A673 (cell line): ENCODE results near the gene IPPK. TPM values are rescaled to one million over a fixed set of nuclear protein-coding genes. Genes with fewer than 3 reads are reported as not detected.

Source experiments
- Bru-seq: library from RNA; stranded (reverse); fragments of 400-500 nt; gene quantifications from one replicate; lab custom pipeline; 2021; lab: Mats Ljungman, UMichigan
- BruChase-seq, 2 experiments: library from RNA; stranded (reverse); fragments of 400-500 nt; gene quantifications; one replicate each; lab custom pipeline; 2021; lab: Mats Ljungman, UMichigan
- BruUV-seq: library from RNA; stranded (reverse); fragments of 400-500 nt; replicated peaks from 2 replicates; lab custom pipeline; 2021; lab: Mats Ljungman, UMichigan
- CTCF ChIA-PET: fragments of 300-600 bp; sonication (Branson Sonifier 250); formaldehyde crosslinking; loops from one replicate; lab custom pipeline; 2022; ENCODE audit warnings: antibody characterized with exemption; lab: Charles Lee
- POLR2A ChIA-PET: fragments of 300-600 bp; sonication (Branson Sonifier 250); formaldehyde crosslinking; loops from one replicate; lab custom pipeline; 2022; ENCODE audit warnings: antibody characterized with exemption; ENCODE audit not compliant: low non-redundant PET; lab: Charles Lee
- DNase-seq: peaks from one replicate; pipeline ENCODE4 v3.0.0-alpha.2; 2015; ENCODE audit warnings: low spot score
- H3K27ac ChIP-seq: fragments of 200-600 bp; sonication (generic); 2 replicates; pipeline ENCODE4 v1.5.1; 2016; ENCODE audit warnings: mixed run types, low read depth, mild to moderate bottlenecking, mixed read lengths, antibody characterized with exemption, low read length; ENCODE audit not compliant: poor library complexity, severe bottlenecking
- H3K27me3 ChIP-seq: fragments of 200-600 bp; sonication (generic); replicated peaks from 2 replicates; pipeline ENCODE4 v1.6.1; 2017; ENCODE audit warnings: mixed run types, low read depth, mild to moderate bottlenecking, mixed read lengths, antibody characterized with exemption, low read length; ENCODE audit not compliant: insufficient read depth, poor library complexity
- H3K36me3 ChIP-seq: fragments of 200-600 bp; sonication (generic); 2 replicates; pipeline ENCODE4 v1.6.1; 2016; ENCODE audit warnings: mixed run types, mild to moderate bottlenecking, mixed read lengths, antibody characterized with exemption, low read length; ENCODE audit not compliant: insufficient read depth, poor library complexity, severe bottlenecking
- H3K4me1 ChIP-seq: fragments of 200-600 bp; sonication (generic); 2 replicates; pipeline ENCODE4 v1.6.1; 2017; ENCODE audit warnings: mixed run types, mild to moderate bottlenecking, mixed read lengths, antibody characterized with exemption, low read length; ENCODE audit not compliant: insufficient read depth, poor library complexity, severe bottlenecking
- H3K4me3 ChIP-seq: fragments of 200-600 bp; sonication (generic); 2 replicates; pipeline ENCODE4 v1.5.1; 2016; ENCODE audit warnings: low read depth, mixed run types, mild to moderate bottlenecking, mixed read lengths, low read length; ENCODE audit not compliant: poor library complexity, severe bottlenecking
- H3K9me3 ChIP-seq: fragments of 200-600 bp; sonication (generic); 2 replicates; pipeline ENCODE4 v1.6.1; 2016; ENCODE audit warnings: mixed run types, low read depth, mild to moderate bottlenecking, mixed read lengths, antibody characterized with exemption, low read length; ENCODE audit not compliant: poor library complexity, severe bottlenecking
- EZH2 ChIP-seq: fragments of 200-600 bp; sonication (generic); IDR thresholded peaks from 2 replicates; pipeline ENCODE4 v1.6.1; 2017; ENCODE audit warnings: borderline replicate concordance, low read depth, mild to moderate bottlenecking, mixed read lengths, antibody characterized with exemption, low read length; ENCODE audit not compliant: poor library complexity, severe bottlenecking
- intact Hi-C: fragments of 100-400 bp; cut with micrococcal nuclease; formaldehyde crosslinking; loops from one replicate; pipeline ENCODE4 v1.10.0; 2022; ENCODE audit not compliant: unreplicated experiment
- long read RNA-seq: library from polyadenylated mRNA; stranded (forward); transcript quantifications from one replicate; pipeline ENCODE4 v2.0.0, GENCODE V29; 2022
- total RNA-seq: library from RNA; stranded (reverse); gene quantifications from 2 replicates; pipeline ENCODE4 v1.2.3, GENCODE V29; 2021
- TF ChIP-seq, protein P1 (sequence below): fragments of 300-800, 200-600 bp; sonication (generic); conservative IDR thresholded peaks from 2 replicates; pipeline ENCODE4 v1.5.1; 2017; ENCODE audit warnings: low read depth, mild to moderate bottlenecking, antibody characterized with exemption, low read length, moderate library complexity, mixed read lengths

Gene IPPK, protein sequence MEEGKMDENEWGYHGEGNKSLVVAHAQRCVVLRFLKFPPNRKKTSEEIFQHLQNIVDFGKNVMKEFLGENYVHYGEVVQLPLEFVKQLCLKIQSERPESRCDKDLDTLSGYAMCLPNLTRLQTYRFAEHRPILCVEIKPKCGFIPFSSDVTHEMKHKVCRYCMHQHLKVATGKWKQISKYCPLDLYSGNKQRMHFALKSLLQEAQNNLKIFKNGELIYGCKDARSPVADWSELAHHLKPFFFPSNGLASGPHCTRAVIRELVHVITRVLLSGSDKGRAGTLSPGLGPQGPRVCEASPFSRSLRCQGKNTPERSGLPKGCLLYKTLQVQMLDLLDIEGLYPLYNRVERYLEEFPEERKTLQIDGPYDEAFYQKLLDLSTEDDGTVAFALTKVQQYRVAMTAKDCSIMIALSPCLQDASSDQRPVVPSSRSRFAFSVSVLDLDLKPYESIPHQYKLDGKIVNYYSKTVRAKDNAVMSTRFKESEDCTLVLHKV
- 11.4 and 14.0 TPM in 2 replicates for total RNA-seq
- percentile 72 among the genes with signal in this experiment for Bru-seq, nascent RNA
- BruChase-seq, experiment 1, labeled RNA remaining after a 2-hour chase: percentile 79 among the genes with signal in this experiment
- percentile 72 among the genes with signal in this experiment for BruChase-seq, experiment 2, labeled RNA remaining after a 6-hour chase
- long read RNA-seq, full-length matches to known transcripts: 17 of 24 reads
- long read RNA-seq, partial matches to known transcripts: 1 of 24 reads
- long read RNA-seq, other reads (novel, unspliced or antisense): 6 of 24 reads

GRCh38 chr9:92669890-92670708 lies at the start of gene IPPK:
IPPK (minus strand) TSS chr9:92670131; CDS start chr9:92669988, 143 bp downstream.
- POLR2A ChIA-PET: no interaction called here
- no TSS peak for BruUV-seq
- H3K27ac ChIP-seq: peak within 1 kb of the TSS; percentile 86
- H3K9me3 ChIP-seq: no peaks in the 10 kb centered on the region
- peak; percentile 99 for DNase-seq
- no peaks in the 10 kb centered on the region for H3K27me3 ChIP-seq
- CTCF ChIA-PET: no interaction called here
- no peaks in the 10 kb centered on the region for H3K36me3 ChIP-seq
- TF ChIP-seq, protein P1, sequence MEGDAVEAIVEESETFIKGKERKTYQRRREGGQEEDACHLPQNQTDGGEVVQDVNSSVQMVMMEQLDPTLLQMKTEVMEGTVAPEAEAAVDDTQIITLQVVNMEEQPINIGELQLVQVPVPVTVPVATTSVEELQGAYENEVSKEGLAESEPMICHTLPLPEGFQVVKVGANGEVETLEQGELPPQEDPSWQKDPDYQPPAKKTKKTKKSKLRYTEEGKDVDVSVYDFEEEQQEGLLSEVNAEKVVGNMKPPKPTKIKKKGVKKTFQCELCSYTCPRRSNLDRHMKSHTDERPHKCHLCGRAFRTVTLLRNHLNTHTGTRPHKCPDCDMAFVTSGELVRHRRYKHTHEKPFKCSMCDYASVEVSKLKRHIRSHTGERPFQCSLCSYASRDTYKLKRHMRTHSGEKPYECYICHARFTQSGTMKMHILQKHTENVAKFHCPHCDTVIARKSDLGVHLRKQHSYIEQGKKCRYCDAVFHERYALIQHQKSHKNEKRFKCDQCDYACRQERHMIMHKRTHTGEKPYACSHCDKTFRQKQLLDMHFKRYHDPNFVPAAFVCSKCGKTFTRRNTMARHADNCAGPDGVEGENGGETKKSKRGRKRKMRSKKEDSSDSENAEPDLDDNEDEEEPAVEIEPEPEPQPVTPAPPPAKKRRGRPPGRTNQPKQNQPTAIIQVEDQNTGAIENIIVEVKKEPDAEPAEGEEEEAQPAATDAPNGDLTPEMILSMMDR: no peak
- no peak for TF ChIP-seq EZH2
- peak within 1 kb of the TSS; percentile 78 for H3K4me3 ChIP-seq
- intact Hi-C loops: loop anchor here (2.0 kb wide), 1 partner anchor 95 kb away; the partner anchor contains the start of gene BICD2
- H3K4me1 ChIP-seq: peaks cover 6% of the 10 kb centered on the region

DNA sequence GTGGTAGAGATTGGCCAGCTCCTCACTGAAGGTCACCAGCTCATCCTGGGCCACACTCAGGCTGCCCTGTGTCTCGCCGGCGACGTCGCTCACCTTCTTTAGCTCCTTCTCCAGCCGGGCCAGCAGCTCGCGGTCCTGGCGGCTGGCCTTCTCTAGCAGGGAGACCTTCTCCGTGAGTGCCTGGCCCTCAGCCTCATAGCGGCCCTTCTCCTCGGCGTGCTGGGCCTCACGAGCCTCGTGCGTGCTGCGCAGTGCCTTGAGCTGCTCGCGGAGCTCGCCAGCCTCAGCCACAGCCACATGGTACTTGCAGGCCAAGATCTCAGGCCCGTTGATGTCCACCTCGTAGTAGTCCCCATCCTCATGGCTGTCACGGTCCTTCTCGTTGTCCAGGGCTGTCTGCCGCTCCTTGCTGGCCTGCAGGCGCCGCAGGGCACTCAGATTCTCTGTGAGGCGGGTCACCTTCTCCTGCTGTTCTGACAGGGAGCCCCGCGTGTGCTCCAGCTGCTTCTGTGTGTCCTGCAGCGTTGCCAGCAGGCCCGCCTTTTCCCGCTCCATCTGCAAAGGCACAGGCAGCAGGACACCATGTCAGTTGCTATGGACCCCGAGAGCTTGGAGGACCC lies 49.2 kb upstream of the IPPK start:
- no peak overlapping the region for H3K4me3 ChIP-seq
- TF ChIP-seq, protein P1: no peak
- no peak for TF ChIP-seq EZH2
- no peaks in the 10 kb centered on the region for H3K4me1 ChIP-seq
- no peaks in the 10 kb centered on the region for H3K9me3 ChIP-seq
- ChIA-PET CTCF (no interaction called here), POLR2A (no interaction called here)
- BruUV-seq: TSS peak; percentile 61
- no peak for DNase-seq
- H3K36me3 ChIP-seq: peaks cover 67% of the 10 kb centered on the region
- no peaks in the 10 kb centered on the region for H3K27me3 ChIP-seq
- no peak overlapping the region for H3K27ac ChIP-seq
- intact Hi-C loops: no loop called here
